ENCODE data around the gene AMER1. TPM values are rescaled to one million over a fixed set of nuclear protein-coding genes. Genes with fewer than 3 reads are reported as not detected.

Gene AMER1
- total RNA-seq, 2 experiments from 2014 or later: 2.9 to 3.0 TPM

DNA sequence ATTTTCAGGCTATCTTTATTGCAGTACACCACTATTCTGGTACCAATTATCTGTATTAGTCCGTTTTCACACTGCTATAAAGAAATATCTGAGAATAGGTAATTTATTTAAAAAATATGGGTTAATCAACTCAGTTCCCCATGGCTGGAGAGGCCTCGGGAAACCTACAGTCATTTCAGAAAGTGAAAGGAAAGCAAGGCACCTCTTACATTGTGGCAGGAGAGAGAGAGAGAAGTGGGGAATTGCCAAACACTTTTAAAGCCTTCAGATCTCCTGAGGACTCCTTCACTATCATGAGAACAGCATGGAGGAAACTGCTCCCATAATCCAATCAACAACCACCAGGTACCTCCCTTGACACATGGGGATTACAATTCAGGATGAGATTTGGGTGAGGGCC, 54.7 kb downstream of the AMER1 start:
- ChIA-PET CTCF (no interaction called here), POLR2A (no interaction called here)
- Mint-ChIP-seq H3K36me3 (ENCODE audit: low read depth) (no peaks in the 10 kb centered on the region), H3K4me3 (no peak overlapping the region), H3K27me3 (no peaks in the 10 kb centered on the region), H3K9me3 (no peaks in the 10 kb centered on the region), H3K4me1 (no peaks in the 10 kb centered on the region), H3K27ac (no peak overlapping the region)
- DNase-seq: no peak

Other genes with a start within 250 kb of the AMER1 start
- gene ASB12, start 24.9 kb upstream of the AMER1 start, total RNA-seq: under 1 TPM in 1 of 2 experiments, not detected in 1; 0.38 TPM
- gene MTMR8, start 189.7 kb upstream of the AMER1 start, total RNA-seq: 1 to 10 TPM; 5.5 to 5.7 TPM

All from activated CD4-positive, alpha-beta memory T cell treated with anti-CD3 and anti-CD28 coated beads, Interleukin-2, amount 10 ng/mL, durations not matched to agents 7 days and 5 days (primary cell).